AG04449 (cell line): ENCODE measurements around the gene MCOLN3.

Experiments used
- CTCF ChIA-PET: fragments of 350-600 bp; formaldehyde crosslinking; extraction: SDS; loops from one replicate; lab custom pipeline; 2021; ENCODE audit warnings: antibody characterized with exemption; lab: Yijun Ruan, JAX
- POLR2A ChIA-PET: fragments of 400-600, 350-600 bp; formaldehyde crosslinking; extraction: SDS; loops from one replicate; lab custom pipeline; 2020; ENCODE audit warnings: antibody characterized with exemption, inconsistent platforms; lab: Yijun Ruan, JAX
- DNase-seq: peaks from one replicate; pipeline ENCODE4 v3.0.0-alpha.2; 2010; ENCODE audit warnings: low read depth, low spot score
- H3K4me3 ChIP-seq: 2 replicates; pipeline ENCODE4 v1.5.1; 2011; ENCODE audit warnings: low read depth, mild to moderate bottlenecking, control low read depth, low read length
- CTCF ChIP-seq: IDR thresholded peaks from one replicate; pipeline ENCODE4 v1.5.1; 2011; ENCODE audit warnings: mild to moderate bottlenecking, moderate library complexity, low read length, control low read depth, inconsistent platforms; ENCODE audit not compliant: insufficient read depth; ENCODE audit errors: missing control alignments

Gene MCOLN3

GRCh38 chr1:84972377-84972987 is 75.8 kb downstream of the MCOLN3 start:
- TF ChIP-seq CTCF: no peak
- no peak overlapping the region for H3K4me3 ChIP-seq
- POLR2A ChIA-PET: no interaction called here
- CTCF ChIA-PET: interaction anchor here (0.9 to 2.3 kb wide), 4 partner anchors 15 to 282 kb away, joined by 5 to 14 read pairs (median 5); no protein-coding TSS in a partner anchor
- DNase-seq: no peak

DNA sequence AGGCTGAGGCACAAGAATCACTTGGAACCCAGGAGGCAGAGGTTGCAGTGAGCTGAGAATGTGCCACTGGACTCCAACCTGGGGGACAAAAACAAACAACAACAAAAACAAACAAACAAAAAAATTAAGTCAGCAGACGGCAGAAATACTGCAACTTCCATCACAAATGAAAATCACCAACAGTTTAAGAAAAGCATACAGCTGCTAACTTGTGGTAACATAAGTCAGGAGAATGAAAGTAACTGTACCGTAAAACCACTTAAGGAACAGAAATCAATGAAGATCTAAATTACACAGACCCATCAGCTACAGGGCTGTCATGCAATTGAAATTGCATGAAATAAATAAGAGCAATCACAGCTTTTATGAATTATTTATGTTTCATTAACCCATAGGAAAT is 76.3 kb downstream of the MCOLN3 start:
- CTCF ChIA-PET: interaction anchor here (0.9 to 2.3 kb wide), 5 partner anchors 14 to 283 kb away, joined by 3 to 14 read pairs (median 5); no protein-coding TSS in a partner anchor
- no peak for TF ChIP-seq CTCF
- H3K4me3 ChIP-seq: no peak overlapping the region
- no peak for DNase-seq
- POLR2A ChIA-PET: no interaction called here

DNA sequence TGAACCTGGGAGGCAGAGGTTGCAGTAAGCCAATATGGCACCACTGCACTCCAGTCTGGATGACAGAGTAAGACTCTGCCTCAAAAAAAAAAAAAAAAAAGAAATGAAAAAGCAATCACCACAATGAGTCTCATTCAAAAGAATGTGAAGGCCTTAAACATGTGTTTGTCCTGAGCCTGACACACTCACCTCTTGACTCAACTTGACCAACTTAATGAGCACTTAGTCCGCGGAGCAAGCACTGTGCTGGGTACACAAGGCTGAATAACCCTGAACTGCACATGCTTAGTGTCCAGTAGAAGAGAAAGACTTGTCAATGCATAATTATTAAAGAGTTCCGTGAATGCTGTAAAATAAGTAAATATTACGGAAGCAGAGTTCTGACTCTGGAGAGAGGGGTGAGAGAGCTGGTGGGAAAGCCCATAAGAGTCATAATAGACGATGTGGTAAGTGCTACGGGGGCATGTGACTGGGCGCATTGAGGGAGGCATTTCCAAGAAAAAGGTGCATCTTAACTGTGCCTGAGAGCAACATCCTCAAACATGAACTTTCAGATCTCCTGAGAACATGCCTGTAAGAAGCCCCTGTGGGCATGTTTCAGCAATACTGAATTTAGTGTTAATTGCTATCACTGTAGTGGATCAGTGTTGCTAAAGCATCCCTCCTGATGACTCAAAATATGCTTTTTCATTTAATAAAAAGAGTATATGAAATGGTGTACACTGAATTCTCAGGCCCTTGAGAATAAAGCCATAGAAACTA is 78.6 kb downstream of the MCOLN3 start:
- ChIA-PET POLR2A (interaction anchor here (0.6 kb wide), 1 partner anchor 17 kb away, joined by 3 read pairs; no protein-coding TSS in a partner anchor), CTCF (no interaction called here)
- no peak for TF ChIP-seq CTCF
- no peak for DNase-seq
- H3K4me3 ChIP-seq: no peak overlapping the region

DNA sequence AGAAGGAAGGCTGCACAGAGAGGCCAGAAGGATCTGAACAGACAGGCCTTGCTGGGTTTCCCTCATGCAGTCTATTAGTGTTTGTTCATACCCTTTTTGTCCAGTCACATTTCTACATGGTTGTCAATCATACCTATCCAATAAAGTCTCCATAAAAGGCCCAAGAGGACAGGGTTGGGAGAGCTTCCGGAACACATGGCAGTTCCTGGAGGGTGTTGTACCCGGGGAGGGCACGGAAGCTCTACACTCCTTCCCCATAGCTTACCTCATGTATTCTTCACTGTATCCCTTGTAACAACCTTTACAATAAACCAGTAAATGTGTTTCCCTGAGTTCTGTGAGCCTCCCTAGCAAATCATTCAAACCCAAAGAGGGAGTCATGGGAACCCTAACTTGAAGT is 79.4 kb downstream of the MCOLN3 start:
- CTCF ChIA-PET: no interaction called here

GRCh38 chr1:84968101-84968500 is 80.2 kb downstream of the MCOLN3 start:
- POLR2A ChIA-PET: no interaction called here
- no peak for TF ChIP-seq CTCF
- H3K4me3 ChIP-seq: no peak overlapping the region
- CTCF ChIA-PET: interaction anchor here (0.7 kb wide), 1 partner anchor 692 kb away, joined by 3 read pairs; no protein-coding TSS in a partner anchor
- DNase-seq: no peak

More for the DNA sequence above, 79.4 kb downstream of the MCOLN3 start:
- no peak for TF ChIP-seq CTCF
- H3K4me3 ChIP-seq: no peak overlapping the region
- POLR2A ChIA-PET: interaction anchor here (0.6 kb wide), 1 partner anchor 17 kb away, joined by 3 read pairs; no protein-coding TSS in a partner anchor
- no peak for DNase-seq
